Measurements from ENCODE around the gene TP53RK.

The TP53RK gene

DNA sequence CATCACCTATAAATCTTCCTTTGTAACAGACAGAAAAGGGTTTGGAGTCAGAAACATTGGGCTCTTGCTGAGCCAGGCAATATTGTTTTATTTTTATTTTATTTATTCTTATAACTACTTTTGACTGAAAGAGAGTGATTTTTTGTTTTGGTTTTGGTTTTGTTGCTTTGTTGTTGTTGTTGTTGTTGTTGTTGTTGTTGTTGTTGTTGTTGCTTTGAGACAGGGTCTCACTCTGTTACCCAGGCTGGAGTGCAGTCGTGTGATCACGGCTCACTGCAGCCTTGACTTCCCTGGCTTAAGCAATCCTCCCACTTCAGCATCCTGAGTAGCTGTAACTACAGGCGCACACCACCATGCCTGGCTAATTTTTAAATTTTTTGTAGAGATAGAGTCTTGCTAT, 22.9 kb downstream of the TP53RK start:
- in situ Hi-C loops (cut with HindIII; ENCODE audit: low sequenced_read_pairs): no loop called here

DNA sequence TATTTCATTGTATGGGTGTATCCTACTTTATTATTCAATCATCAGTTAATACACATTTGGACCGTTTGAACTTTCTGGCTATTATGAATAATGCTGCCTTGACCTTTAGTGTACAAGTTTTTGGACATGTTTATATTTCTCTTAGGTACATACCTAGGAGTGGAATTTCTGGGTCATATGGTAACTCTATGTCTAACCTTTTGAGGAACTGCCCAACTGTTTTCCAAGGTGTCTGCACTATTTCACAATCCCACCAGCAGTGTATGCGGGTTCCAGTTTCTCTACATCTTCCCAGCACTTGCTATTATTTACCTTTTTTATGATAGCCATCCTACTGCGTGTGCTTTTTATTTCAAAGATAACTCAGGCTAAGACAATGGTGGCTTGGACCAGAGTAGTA, 23.6 kb downstream of the TP53RK start:
- in situ Hi-C loops (cut with HindIII; ENCODE audit: low sequenced_read_pairs): no loop called here

DNA sequence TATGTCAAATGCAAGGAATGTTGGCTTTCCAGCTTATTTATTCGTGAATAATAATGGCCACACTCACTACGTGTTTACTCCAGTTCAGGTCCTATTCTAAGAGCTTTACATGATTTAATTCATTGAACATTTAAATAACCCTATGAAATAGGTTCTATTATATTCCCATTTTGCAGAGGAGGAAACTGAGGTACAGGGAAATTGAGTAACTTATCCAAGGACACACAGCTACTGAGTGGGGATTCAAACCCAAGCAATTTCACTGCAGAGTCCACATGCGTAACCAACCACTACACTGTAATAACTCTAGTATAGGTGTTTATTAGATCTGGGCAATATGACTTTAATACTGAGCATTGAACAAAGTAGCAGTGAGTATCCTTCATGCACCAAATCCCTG, 25.7 kb downstream of the TP53RK start:
- in situ Hi-C loops (cut with HindIII; ENCODE audit: low sequenced_read_pairs): no loop called here

DNA sequence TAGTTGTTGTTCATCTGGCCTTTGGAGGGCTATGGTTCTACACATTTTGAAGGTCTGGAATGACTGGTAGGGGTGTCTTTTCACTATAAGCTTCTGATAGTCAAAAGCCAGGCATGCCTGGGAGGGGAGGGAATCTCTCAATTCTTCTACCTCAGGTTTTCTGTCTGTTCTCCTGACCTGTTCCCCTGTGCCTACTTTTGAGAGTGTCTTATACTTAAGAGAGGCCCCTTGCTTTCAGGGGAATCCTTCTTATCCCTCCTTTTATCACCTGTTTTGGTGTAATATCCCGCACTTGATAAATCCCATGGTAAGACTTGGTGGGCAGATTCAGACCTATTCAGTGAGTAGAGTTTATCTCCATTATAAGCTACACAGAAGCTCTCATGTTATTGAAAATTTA, 27.6 kb downstream of the TP53RK start:
- in situ Hi-C loops (cut with HindIII; ENCODE audit: low sequenced_read_pairs): no loop called here

DNA sequence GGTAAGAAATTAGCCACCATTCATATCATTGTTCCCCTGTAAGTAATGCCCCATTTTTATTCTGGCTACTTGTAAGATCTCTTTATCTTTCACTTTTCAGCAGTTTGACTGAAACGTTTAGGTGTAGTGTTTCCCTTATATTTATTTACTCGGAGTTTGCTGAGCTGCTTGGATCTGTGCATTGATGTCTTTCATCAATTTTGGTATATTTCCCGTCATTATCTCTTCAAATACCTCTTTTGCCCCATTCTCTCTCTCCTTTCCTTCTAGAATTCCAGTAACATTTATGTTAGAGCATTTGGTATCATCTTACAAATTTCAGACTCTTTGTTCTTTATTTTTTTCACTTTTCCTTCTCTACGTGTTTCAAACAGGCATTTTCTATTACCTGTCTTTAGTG, 28.8 kb downstream of the TP53RK start:
- in situ Hi-C loops (cut with HindIII; ENCODE audit: low sequenced_read_pairs): no loop called here

DNA sequence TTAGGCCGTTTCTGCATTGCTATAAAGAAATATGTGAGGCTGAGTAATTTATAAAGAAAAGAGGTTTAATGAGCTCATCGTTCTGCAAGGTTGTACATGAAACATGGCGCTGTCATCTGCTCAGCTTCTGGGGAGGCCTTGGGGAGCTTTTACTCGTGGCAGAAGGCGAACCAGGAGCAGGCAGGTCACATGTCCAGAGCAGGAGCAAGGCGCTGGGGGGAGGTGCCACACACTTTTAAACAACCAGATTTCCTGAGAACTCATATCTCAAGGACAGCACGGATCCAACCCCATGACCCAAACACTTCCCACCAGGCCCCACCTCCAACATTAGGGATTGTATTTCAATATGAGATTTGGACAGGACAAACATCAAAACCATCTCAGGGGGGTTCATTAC, 31.6 kb downstream of the TP53RK start:
- in situ Hi-C loops (cut with HindIII; ENCODE audit: low sequenced_read_pairs): no loop called here

DNA sequence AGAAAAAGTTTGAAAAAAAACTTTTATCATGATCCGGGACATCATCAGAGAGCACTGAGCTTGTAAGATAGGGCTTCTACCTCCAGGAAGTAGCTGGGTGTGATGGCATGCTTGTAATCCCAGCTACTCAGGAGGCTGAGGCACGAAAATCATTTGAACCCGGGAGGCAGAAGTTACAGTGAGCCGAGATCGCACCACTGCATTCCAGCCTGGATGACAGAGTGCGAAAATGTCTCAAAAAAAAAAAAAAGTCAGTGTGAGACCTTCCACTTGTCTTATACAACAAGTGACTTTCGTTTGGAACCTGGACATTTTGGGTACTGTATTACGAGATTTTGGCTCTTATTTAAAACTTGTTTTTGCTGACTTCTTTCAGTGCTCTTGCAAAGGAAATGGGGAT, 32.1 kb downstream of the TP53RK start:
- in situ Hi-C loops (cut with HindIII; ENCODE audit: low sequenced_read_pairs): no loop called here

DNA sequence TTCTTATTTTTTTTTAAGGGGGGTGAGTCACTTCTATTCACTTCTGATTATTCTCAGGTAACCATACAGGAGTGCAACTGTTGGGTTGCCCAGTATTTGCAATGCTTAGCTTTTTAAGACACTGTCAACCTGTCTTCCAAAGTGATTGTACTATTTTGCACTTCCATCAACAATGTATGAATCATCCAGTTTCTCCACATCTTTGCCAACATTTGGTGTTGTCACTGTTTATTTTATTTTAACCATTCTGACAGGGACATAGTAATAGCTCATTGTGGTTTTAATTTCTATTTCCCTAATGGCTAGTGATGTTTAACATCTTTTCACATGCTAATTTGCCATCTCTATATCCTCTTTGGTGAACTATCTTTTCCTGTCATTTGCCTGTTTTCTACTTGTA, 36.5 kb downstream of the TP53RK start:
- in situ Hi-C loops (cut with HindIII; ENCODE audit: low sequenced_read_pairs): no loop called here

DNA sequence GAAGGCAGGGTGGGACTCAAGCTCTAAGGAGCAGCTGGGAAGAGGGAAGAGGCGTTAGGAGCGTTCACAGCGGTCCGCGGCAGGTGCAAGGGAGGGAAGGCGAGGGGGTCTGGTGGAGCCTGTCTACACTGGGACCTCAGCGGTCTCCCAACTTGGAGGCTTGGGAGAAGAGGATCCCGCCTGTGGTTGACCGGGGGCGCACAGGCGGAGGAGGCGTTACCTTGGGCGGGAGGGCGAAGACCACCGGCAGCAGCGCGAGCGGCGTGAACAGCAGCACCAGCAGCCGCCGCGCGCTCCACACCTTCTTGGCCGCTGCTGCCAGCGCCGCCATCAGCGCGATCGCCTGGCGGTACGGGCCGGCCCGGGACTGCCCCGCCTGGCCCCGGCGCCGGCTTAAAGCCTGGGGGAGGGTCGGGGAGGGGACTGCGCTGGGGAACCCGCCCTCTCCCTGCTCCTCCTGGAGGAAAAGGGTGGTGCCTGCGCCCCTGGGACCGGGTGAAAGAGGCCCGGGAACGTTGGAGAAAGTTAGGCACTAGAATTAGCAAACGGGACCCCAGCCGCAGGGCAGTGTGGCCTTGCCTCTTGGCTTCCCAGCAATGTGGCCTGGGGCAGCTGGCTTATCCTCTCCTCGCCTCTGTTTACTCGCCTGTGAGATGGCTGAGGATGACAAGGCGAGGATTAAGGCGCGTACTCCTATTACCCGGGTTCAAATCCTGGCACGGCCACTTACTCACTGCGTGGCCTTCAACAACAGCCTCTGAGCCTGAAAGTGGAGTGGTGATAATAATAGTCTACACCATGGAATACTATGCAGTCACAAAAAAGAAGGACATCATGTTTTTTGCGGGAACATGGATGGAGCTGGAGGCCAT, 37.9 kb downstream of the TP53RK start, which contains the start of gene SLC13A3:
SLC13A3 (minus strand) TSS at position 369 of the 872 bp plus-strand sequence; CDS start at position 331, 38 bp downstream.
- in situ Hi-C loops (cut with HindIII; ENCODE audit: low sequenced_read_pairs): no loop called here

DNA sequence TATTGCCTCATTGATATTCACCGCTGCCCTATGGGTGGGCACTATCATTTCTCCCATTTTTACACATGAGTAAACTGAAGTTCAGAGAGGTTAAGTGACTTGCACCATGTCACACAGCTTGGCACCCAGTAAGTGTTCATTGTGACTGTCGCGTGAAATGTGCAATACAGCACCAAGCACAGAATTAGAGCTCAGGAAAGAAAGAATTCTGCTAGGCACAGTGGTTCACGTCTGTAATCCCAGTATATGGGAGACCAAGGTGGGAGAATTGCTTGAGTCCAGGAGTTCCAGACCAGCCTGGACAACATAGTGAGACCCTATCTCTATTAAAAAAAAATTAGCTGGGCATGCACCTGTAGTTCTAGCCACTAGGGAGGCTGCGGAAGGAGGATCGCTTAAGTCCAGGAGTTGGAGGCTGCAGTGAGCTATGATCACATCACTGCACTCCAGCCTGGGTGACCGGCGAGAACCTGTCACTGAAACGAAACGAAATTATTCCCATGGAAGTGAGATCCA, 38.6 kb downstream of the TP53RK start:
- in situ Hi-C loops (cut with HindIII; ENCODE audit: low sequenced_read_pairs): no loop called here

DNA sequence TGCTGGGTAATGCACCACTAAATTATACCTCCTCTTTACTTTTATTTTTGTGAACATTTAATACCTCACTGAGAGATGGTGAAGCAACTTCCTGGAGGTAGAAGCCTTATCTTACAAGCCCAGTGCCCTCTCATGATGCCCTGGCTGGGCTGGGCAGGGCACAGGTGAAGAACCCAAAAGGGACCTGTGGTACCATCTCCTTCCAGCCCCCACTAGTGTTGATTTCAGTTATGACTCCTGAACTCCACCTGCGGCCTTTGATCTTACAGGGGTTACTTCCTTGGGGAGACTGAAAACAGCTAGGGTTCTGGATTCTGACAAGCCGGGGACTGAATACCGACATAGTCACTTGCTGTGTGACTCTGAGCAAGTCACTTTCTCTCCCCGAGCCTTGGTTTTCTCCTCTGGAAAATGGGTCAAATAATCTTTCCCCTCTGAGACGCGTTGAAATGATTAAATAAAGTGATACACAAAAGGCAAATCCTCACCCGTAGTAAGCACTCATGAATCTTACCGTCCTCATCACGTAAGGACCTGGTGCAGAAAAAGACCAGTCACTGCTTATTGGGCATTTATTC, 39.2 kb downstream of the TP53RK start:
- in situ Hi-C loops (cut with HindIII; ENCODE audit: low sequenced_read_pairs): no loop called here

DNA sequence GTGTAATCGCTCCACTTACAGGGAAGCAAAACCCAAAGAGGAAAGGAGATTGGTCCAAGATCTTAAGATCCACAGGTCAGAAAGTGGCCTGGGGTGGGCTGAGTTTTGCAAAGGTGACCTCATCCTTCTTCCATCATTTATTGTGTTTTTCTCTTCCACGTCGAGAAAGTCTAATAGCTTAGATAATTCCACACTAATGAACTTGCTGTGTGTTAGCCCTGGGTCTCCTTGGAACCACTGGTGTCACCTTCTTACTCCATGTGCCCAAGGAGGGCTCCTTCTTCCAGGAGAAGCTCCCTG, 39.6 kb downstream of the TP53RK start:
- in situ Hi-C loops (cut with HindIII; ENCODE audit: low sequenced_read_pairs): no loop called here

DNA sequence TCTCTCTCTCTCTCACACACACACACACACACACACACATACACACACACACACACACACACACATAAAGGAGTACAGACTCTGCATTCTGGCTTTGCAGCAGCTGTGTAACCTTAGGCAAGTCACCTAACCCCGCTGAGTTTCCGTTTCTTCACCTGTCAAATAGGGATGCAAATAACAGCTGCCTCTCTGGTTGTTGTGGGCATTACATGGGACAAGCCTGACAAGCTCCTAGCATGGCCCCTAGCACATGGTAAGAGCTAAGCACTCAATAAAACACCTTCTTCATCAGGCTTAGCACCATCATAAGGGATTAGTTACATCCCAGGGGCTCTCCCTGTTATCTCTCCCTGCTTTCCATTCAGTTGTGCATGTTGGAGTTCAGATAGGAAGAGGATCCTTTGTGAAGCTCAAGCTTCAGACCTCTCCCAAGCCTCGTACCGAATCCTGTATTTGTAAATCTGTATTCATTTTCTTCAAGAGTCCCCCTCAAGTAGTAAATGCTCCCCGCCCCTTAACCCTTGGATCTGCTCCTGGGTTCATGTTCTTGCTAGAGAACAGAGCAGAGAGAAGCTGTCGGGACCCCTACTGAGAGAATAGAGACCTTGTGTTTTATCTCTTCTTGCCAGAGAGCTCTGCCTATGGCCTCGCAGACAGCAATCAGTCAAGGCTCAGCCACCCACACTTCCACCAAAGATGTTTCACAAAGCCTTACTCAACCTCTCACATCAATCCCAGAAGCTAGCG, 40.2 kb downstream of the TP53RK start:
- in situ Hi-C loops (cut with HindIII; ENCODE audit: low sequenced_read_pairs): no loop called here

DNA sequence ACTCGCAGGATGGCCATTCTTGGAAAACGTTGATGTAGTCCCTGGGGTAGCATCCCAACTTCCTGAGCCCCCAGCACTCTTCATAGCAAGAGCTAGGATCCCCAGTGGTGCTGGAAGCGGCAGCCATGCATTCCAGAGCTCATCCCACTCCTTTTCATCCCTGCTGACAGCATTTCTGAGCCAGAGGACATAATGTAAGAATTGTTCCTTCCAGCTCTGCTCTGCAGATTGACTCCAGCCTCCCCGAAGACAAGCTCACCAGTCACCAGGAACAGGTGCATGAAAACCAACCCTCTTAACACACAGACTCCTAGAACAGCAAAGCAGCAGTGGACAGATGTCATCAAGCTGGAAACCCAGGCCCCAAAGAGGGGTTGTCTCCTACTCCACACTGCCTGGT, 41.8 kb downstream of the TP53RK start:
- in situ Hi-C loops (cut with HindIII; ENCODE audit: low sequenced_read_pairs): no loop called here

DNA sequence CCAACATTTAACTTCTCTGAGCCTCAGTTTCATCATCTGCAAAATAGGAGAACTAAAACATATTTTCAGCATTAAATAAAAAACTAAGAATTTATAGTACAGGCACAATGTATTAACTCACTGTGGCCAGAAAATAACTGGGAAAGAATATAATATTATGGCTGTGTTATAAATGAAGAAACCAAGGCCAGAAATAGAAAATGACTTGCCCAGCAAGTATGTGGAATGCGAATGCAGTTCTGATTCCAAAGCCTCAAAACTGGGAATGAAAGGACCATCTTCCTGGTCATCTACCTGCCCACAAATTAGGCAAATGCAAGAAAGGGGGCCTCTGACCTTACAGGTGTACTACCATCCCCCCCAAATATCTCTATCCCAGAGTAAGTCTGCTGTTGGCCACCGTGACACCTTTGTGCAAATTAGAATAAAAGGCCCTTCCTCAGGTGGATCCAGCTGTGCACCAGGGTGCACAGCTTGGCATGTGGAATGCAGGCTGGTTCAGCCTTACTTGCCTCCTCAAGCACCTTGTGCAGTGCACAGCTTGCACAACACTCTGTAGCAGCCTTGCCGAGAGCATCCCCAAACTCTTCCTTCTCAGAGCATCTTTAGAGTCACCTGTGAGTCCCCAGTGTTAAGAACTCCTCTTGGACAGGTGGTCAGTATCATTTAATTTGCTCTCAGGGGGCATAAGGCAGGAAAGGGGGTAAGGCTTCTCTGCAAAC, 42.4 kb downstream of the TP53RK start:
- in situ Hi-C loops (cut with HindIII; ENCODE audit: low sequenced_read_pairs): no loop called here

DNA sequence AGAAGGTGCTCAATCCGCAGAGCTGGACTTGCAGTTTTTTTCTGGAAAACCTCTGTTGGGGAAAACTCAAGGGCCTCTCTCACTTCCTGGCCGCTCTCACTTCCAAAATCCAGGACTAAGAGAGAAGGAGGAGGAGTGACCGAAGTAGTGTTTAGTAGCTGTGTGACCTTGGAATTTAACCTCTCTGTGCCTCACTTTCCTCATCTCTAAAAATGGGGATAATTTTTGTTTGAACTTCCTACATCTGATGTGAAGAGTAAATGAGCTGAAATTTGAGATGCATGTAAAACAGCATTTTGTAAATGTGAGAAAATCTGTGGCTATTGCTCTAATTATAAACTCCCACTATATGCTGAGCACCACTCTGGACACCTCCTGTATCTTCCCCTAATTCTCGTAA, 43.1 kb downstream of the TP53RK start:
- in situ Hi-C loops (cut with HindIII; ENCODE audit: low sequenced_read_pairs): no loop called here

DNA sequence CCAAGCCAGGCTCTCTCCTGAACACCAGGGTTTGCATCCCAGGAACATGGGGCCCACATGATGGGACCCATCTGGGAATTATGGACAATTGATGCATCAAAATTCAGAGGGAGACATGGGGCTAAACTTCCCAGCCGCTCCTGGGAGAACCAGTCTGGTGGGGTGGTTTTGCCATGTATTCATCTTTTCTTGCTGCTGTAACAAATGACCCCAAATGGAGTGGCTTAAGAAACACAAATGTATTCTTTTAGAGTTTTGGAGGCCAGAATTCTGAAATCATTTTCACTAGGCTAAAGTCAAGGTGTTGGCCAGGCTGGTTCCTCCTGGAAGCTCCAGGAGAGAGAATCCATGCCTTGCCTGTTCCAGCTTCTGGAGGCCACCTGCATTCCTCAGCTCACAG, 44.5 kb downstream of the TP53RK start:
- in situ Hi-C loops (cut with HindIII; ENCODE audit: low sequenced_read_pairs): no loop called here

DNA sequence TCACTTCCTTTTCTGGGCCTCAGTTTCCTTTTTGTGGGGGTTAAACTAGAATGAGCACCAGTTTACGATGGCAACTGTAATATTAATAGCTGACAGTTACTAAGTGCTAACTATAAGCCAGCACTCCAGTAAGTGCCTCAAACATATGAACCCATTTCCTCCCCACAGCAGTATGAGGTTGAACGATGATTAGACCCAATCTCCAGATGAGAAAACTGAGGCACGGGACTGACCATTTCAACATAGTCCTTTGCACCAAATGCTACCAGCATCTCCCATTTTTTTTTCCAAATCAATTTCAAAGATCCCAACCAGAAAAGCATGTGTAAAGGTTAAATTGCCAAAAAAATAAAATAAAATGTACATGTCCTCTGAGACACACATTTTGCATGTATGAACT, 45.1 kb downstream of the TP53RK start:
- in situ Hi-C loops (cut with HindIII; ENCODE audit: low sequenced_read_pairs): no loop called here

DNA sequence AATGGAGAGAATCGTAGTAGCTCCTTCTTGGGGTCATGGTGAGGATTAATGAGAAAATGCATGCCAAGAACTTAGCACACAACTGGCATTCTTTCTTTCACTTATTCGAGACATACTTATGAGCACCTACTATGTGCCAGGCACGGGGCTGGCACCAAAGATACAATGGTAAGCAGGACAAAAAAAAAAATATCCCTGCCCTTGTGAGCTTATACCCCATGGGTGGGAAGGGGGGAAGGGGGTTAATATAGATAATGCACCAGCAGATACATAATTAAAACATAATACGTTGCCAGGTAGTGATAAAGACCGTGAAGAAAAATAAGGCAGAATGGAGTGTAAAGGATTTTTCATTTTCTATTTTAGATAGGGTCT, 46.3 kb downstream of the TP53RK start:
- in situ Hi-C loops (cut with HindIII; ENCODE audit: low sequenced_read_pairs): no loop called here

DNA sequence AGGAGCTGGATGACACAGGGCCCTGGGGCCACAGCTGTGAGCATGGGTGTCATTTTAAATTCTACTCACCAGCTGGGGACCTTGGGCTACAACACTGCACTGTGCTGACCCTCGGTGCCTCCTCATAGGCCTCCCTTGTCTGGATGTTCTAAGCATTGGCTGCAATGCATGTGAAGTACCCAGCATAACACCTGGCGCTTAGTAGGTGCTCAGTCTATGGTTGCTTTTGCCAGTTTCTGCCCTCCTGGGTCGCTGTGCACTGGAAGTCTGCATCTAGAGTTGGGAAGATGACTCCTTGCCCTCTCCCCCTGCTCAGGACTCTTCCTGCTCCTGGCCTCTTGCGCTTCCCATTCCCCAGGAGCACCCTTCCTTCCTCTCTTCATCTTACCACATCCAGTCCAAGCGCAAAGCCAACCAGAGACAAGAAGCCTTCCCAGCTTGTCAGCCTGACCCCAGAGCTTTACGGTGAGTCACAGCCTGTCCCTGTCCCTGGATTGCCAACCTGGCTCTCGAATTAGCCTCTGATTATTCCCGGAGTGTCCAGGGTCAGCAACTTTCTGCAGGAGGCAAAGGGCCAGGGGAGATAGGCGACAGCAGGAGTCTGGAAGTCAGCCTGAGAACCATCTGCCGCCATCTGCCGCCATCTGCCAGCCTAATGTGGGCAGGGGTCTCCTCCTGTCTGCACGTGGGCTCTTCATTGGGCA, 46.8 kb downstream of the TP53RK start:
- in situ Hi-C loops (cut with HindIII; ENCODE audit: low sequenced_read_pairs): no loop called here

DNA sequence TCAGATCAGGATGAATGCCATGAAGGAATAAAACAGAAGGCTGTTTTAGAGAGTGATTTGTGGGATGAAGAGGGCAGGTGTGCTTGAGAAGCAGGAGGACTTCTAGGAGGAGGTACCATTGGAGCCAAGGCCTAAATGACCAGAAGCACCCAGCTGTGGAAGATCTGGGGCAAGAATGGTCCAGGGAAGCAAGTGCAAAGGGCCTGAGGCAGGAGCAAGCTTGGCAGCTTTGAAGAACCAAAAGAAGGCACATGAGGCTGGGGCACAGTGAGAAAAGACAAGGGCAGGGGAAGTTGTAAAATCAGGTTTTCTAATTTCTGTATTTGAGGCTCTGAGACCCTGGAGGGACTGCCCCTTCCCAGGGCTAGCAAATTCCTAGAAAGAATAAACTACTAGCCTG, 47.8 kb downstream of the TP53RK start:
- in situ Hi-C loops (cut with HindIII; ENCODE audit: low sequenced_read_pairs): no loop called here

Data from endothelial cell of hepatic sinusoid (primary cell).